GM23338 (cell line): ENCODE results near the gene ERCC1. TPM values are rescaled to one million over a fixed set of nuclear protein-coding genes. Genes with fewer than 3 reads are reported as not detected.

Experiments
- ATAC-seq: fragments of 200-7000 bp; cut with Tn5 transposase; 3 replicates; pipeline ENCODE4 v1.9.1; 2020
- DNase-seq: peaks from one replicate; pipeline ENCODE4 v3.0.0-alpha.2; 2015; ENCODE audit warnings: low spot score
- H2AFZ ChIP-seq: fragments of 200-600 bp; sonication (generic); 2 replicates; pipeline ENCODE4 v1.8.0; 2016; ENCODE audit warnings: antibody characterized with exemption, mild to moderate bottlenecking, moderate library complexity
- H3F3A ChIP-seq: fragments of 200-600 bp; sonication (generic); replicated peaks from 2 replicates; pipeline ENCODE4 v1.8.0; 2017; ENCODE audit warnings: antibody characterized with exemption, mixed run types, low read depth
- H3K27ac ChIP-seq: fragments of 200-600 bp; sonication (generic); 2 replicates; pipeline ENCODE4 v1.6.1; 2016; ENCODE audit warnings: low read depth
- H3K27me3 ChIP-seq: fragments of 200-600 bp; sonication (generic); 2 replicates; pipeline ENCODE4 v1.8.0; 2016; ENCODE audit warnings: mild to moderate bottlenecking, mixed run types, moderate library complexity; ENCODE audit not compliant: insufficient read depth
- H3K36me3 ChIP-seq: fragments of 200-600 bp; sonication (generic); 2 replicates; pipeline ENCODE4 v1.8.0; 2016; ENCODE audit warnings: mild to moderate bottlenecking; ENCODE audit not compliant: insufficient read depth
- H3K4me1 ChIP-seq: fragments of 200-600 bp; sonication (generic); 2 replicates; pipeline ENCODE4 v1.8.0; 2016; ENCODE audit warnings: mild to moderate bottlenecking, moderate library complexity; ENCODE audit not compliant: insufficient read depth
- H3K4me2 ChIP-seq: fragments of 200-600 bp; sonication (generic); 2 replicates; pipeline ENCODE4 v1.7.1; 2017; ENCODE audit warnings: mixed run types
- H3K4me3 ChIP-seq: fragments of 200-600 bp; sonication (generic); 2 replicates; pipeline ENCODE4 v1.6.1; 2016; ENCODE audit warnings: mixed run types
- H3K79me2 ChIP-seq: fragments of 200-600 bp; sonication (generic); replicated peaks from 2 replicates; pipeline ENCODE4 v1.8.0; 2017; ENCODE audit warnings: mild to moderate bottlenecking; ENCODE audit not compliant: insufficient read depth
- H3K9me2 ChIP-seq: fragments of 200-600 bp; sonication (generic); 2 replicates; pipeline ENCODE4 v1.8.0; 2017; ENCODE audit not compliant: insufficient read depth
- H4K20me1 ChIP-seq: fragments of 200-600 bp; sonication (generic); replicated peaks from 2 replicates; pipeline ENCODE4 v1.8.0; 2017; ENCODE audit warnings: mild to moderate bottlenecking; ENCODE audit not compliant: insufficient read depth
- H3K27ac Mint-ChIP-seq: 2 replicates; pipeline ENCODE4 v1.8.0; 2020; ENCODE audit warnings: inconsistent platforms, mild to moderate bottlenecking, moderate library complexity, mixed read lengths
- H3K27me3 Mint-ChIP-seq: 3 replicates; pipeline ENCODE4 v1.8.0; 2022; ENCODE audit warnings: low read depth, mild to moderate bottlenecking, moderate library complexity, mixed read lengths, inconsistent platforms; ENCODE audit not compliant: insufficient read depth, poor library complexity
- H3K36me3 Mint-ChIP-seq: 3 replicates; pipeline ENCODE4 v1.8.0; 2021; ENCODE audit warnings: low read depth, mild to moderate bottlenecking, inconsistent platforms, moderate library complexity, mixed read lengths
- H3K4me1 Mint-ChIP-seq: 3 replicates; pipeline ENCODE4 v1.8.0; 2020; ENCODE audit warnings: mild to moderate bottlenecking, inconsistent platforms, mixed read lengths
- H3K4me3 Mint-ChIP-seq: 3 replicates; pipeline ENCODE4 v1.8.0; 2021; ENCODE audit warnings: moderate library complexity, mild to moderate bottlenecking, inconsistent platforms, mixed read lengths
- H3K9me3 Mint-ChIP-seq: 3 replicates; pipeline ENCODE4 v1.8.0; 2020; ENCODE audit warnings: moderate library complexity, mild to moderate bottlenecking, inconsistent platforms, mixed read lengths
- CREB1 ChIP-seq: fragments of 250-450 bp; sonication (Bioruptor Pico); IDR thresholded peaks from 2 replicates; pipeline ENCODE4 v1.5.0; 2020; ENCODE audit warnings: low read depth, mild to moderate bottlenecking, moderate library complexity
- CTCF ChIP-seq, 2 experiments: fragments of 200-600 bp in 1 of 2; sonication (generic) in 1 of 2; conservative IDR thresholded peaks; 2 replicates each; pipeline versions ENCODE4 v1.5.1 to v1.6.1; 2016 to 2017; ENCODE audit warnings: antibody characterized with exemption in 2 of 2, low read depth in 2 of 2, mild to moderate bottlenecking in 2 of 2, moderate library complexity in 1 of 2
- ETS1 ChIP-seq: IDR thresholded peaks from 2 replicates; pipeline ENCODE4 v1.6.1; 2016; ENCODE audit warnings: antibody characterized with exemption
- EZH2 ChIP-seq: fragments of 200-600 bp; sonication (generic); IDR thresholded peaks from one replicate; pipeline ENCODE4 v1.8.0; 2017; ENCODE audit warnings: antibody characterized with exemption, mild to moderate bottlenecking, low read depth; ENCODE audit not compliant: unreplicated experiment
- EZH2phosphoT487 ChIP-seq: fragments of 200-600 bp; sonication (generic); IDR thresholded peaks from one replicate; pipeline ENCODE4 v1.8.1; 2018; ENCODE audit warnings: antibody characterized with exemption; ENCODE audit not compliant: unreplicated experiment
- NANOG ChIP-seq: IDR thresholded peaks from 2 replicates; pipeline ENCODE4 v1.6.1; 2016; ENCODE audit warnings: antibody characterized with exemption, borderline replicate concordance
- POLR2AphosphoS5 ChIP-seq: IDR thresholded peaks from 2 replicates; pipeline ENCODE4 v1.6.1; 2016; ENCODE audit warnings: antibody characterized with exemption, low read depth
- REST ChIP-seq: IDR thresholded peaks from one replicate; pipeline ENCODE4 v1.6.1; 2018; ENCODE audit warnings: antibody characterized with exemption; ENCODE audit not compliant: unreplicated experiment
- STAT1 ChIP-seq: IDR thresholded peaks from one replicate; pipeline ENCODE4 v1.6.1; 2016; ENCODE audit warnings: antibody characterized with exemption; ENCODE audit not compliant: unreplicated experiment
- ZNF114 ChIP-seq: fragments of 250-450 bp; sonication (Bioruptor Pico); IDR thresholded peaks from 2 replicates; pipeline ENCODE4 v1.5.0; 2020; ENCODE audit warnings: mild to moderate bottlenecking, moderate library complexity
- ZNF331 ChIP-seq: fragments of 250-450 bp; sonication (Bioruptor Pico); IDR thresholded peaks from 2 replicates; pipeline ENCODE4 v1.5.0; 2020; ENCODE audit warnings: low read depth, mild to moderate bottlenecking, moderate library complexity
- ZNF462 ChIP-seq: fragments of 250-450 bp; sonication (Bioruptor Pico); IDR thresholded peaks from 2 replicates; pipeline ENCODE4 v1.5.0; 2020; ENCODE audit warnings: mild to moderate bottlenecking, moderate library complexity
- polyA plus RNA-seq: library from polyadenylated mRNA; unstranded; fragments of >200 nt; fragmentation: Nextera tagmentation; extraction: Ambion mirVana; gene quantifications from 2 replicates; pipeline ENCODE4 v1.2.1, GENCODE V29; 2016
- total RNA-seq: library from RNA; depleted of rRNA; stranded (reverse); fragments of >200 nt; shearing (Covaris generic); gene quantifications from 2 replicates; pipeline ENCODE4 v1.2.3, GENCODE V29; 2014

Gene ERCC1
- total and polyA plus RNA-seq, 2 experiments from 2014 or later, result 39.0 to 52.3 TPM

GRCh38 chr19:45402298-45403061 is 21.2 kb downstream of the ERCC1 start:
- peaks cover 2% of the 10 kb centered on the region; the same call in 1 of the 3 replicates for H3K36me3 Mint-ChIP-seq
- Histone ChIP-seq H3F3A (peaks cover 22% of the 10 kb centered on the region; the same call in 1 of the 2 replicates), H2AFZ (0 out of 2 replicates have a peak overlapping the region, but pooled peaks have one; percentile 23), H3K79me2 (peaks cover 7% of the 10 kb centered on the region), H3K27ac (0 out of 2 replicates have a peak overlapping the region, but pooled peaks have one; percentile 26), H3K4me1 (peaks cover 26% of the 10 kb centered on the region), H3K36me3 (no peaks in the 10 kb centered on the region), H3K9me2 (no peaks in the 10 kb centered on the region), H3K27me3 (peaks cover 46% of the 10 kb centered on the region), H3K4me2 (peak overlapping the region; percentile 99), H3K4me3 (peak overlapping the region; percentile 46), H4K20me1 (peaks cover 22% of the 10 kb centered on the region)
- peak overlapping the region; percentile 97 for H3K4me3 Mint-ChIP-seq
- H3K4me1 Mint-ChIP-seq, result peaks cover 24% of the 10 kb centered on the region
- peak; percentile 88 for DNase-seq
- no peak for TF ChIP-seq ETS1
- no peak for TF ChIP-seq EZH2
- no peak for TF ChIP-seq ZNF462 (CRISPR knock-in tag)
- TF ChIP-seq NANOG, result no peak
- TF ChIP-seq STAT1, result no peak
- no peak for TF ChIP-seq POLR2AphosphoS5
- TF ChIP-seq EZH2phosphoT487, result no peak
- peak; percentile 73 to 76 for TF ChIP-seq CTCF (conservative IDR thresholded peaks at IDR 0.05; ENCODE audit: low read depth in 2 of 2)
- TF ChIP-seq REST, result no peak
- TF ChIP-seq ZNF114, result no peak
- 0 out of 2 replicates have a peak, but pooled peaks have one; percentile 15 for TF ChIP-seq CREB1
- no peak for TF ChIP-seq ZNF331
- ATAC-seq, result peak; percentile 12
- peaks cover 46% of the 10 kb centered on the region for H3K27me3 Mint-ChIP-seq
- peaks cover under 1% of the 10 kb centered on the region; the same call in 1 of the 3 replicates for H3K9me3 Mint-ChIP-seq
- no peak overlapping the region for H3K27ac Mint-ChIP-seq
